BJ (cell line): ENCODE measurements around the gene TLX3. TPM values are rescaled to one million over a fixed set of nuclear protein-coding genes. Genes with fewer than 3 reads are reported as not detected.
"Not testable (repeated sequence)": the region's sequence is repeated elsewhere in the genome, so short reads cannot be mapped to it uniquely, and the experiment has no call there.

Source experiments
- CTCF ChIA-PET: fragments of 350-600 bp; formaldehyde crosslinking; extraction: SDS; loops from one replicate; lab custom pipeline; 2021; ENCODE audit warnings: antibody characterized with exemption, inconsistent platforms; lab: Yijun Ruan, JAX
- POLR2A ChIA-PET: fragments of 300-600 bp; sonication (Branson Sonifier 250); formaldehyde crosslinking; extraction: SDS; loops from one replicate; lab custom pipeline; 2021; ENCODE audit warnings: antibody characterized with exemption; lab: Charles Lee
- DNase-seq: peaks from one replicate; pipeline ENCODE4 v3.0.0-alpha.2; 2011; ENCODE audit warnings: low read depth
- H3K27me3 ChIP-seq: 2 replicates; pipeline ENCODE4 v1.6.0; 2011; ENCODE audit warnings: low read length; ENCODE audit not compliant: control insufficient read depth, insufficient read depth
- H3K36me3 ChIP-seq: 2 replicates; pipeline ENCODE4 v1.5.1; 2011; ENCODE audit warnings: low read length; ENCODE audit not compliant: control insufficient read depth, insufficient read depth
- H3K4me3 ChIP-seq: 2 replicates; pipeline ENCODE4 v1.5.1; 2011; ENCODE audit warnings: low read depth, mild to moderate bottlenecking, control low read depth, low read length
- polyA plus RNA-seq: library from polyadenylated mRNA; depleted of rRNA; stranded (reverse); fragments of >200 nt; gene quantifications from 2 replicates; pipeline ENCODE4 v1.2.3, GENCODE V29; 2011; rRNA removed
- small RNA-seq: library from RNA; depleted of rRNA; stranded (forward); fragments of <200 nt; gene quantifications from one replicate; pipeline ENCODE3, GENCODE V24; 2012; ENCODE audit warnings: low replicate concordance, low read depth; ENCODE audit not compliant: insufficient read length
- TF ChIP-seq, protein P1 (sequence below): IDR thresholded peaks from 2 replicates; pipeline ENCODE4 v1.5.1; 2011; ENCODE audit warnings: low read depth, mild to moderate bottlenecking, control low read depth, inconsistent platforms, low read length, moderate library complexity; ENCODE audit not compliant: insufficient read depth

TLX3 gene
- polyA plus RNA-seq, 1 experiment = not detected

DNA sequence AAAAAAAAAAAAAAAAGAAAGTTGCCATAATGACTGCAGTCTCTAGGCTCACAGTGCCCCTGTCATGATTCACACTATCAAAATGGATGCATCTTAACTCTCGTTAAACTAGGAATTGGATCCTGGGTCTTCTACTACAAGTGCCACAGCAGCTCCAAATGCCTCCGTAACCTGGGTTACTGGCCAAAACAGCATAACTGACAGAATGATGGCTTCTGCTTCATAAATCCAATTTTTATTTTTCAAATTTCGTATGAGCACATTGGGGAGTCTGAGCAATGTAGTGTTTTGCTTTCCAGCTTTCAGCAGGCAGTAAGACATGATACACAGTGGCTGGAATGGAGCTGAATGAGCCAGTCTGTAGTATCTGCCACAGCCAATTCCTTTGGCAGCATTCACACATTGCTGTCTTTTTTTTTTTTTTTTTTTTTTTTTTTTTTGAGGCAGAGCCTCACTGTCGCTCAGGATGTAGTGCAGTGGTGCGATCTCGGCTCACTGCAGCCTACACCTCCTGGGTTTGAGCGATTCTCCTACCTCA is 42.6 kb downstream of the TLX3 start:
- ChIA-PET POLR2A (no interaction called here), CTCF (interaction anchor here (1.6 to 2.1 kb wide), 2 partner anchors 9 kb away, joined by 5 to 11 read pairs; no protein-coding TSS in a partner anchor)
- no peak for DNase-seq
- peaks cover 2% of the 10 kb centered on the region; the same call in 1 of the 2 replicates for H3K27me3 ChIP-seq
- TF ChIP-seq, protein P1, sequence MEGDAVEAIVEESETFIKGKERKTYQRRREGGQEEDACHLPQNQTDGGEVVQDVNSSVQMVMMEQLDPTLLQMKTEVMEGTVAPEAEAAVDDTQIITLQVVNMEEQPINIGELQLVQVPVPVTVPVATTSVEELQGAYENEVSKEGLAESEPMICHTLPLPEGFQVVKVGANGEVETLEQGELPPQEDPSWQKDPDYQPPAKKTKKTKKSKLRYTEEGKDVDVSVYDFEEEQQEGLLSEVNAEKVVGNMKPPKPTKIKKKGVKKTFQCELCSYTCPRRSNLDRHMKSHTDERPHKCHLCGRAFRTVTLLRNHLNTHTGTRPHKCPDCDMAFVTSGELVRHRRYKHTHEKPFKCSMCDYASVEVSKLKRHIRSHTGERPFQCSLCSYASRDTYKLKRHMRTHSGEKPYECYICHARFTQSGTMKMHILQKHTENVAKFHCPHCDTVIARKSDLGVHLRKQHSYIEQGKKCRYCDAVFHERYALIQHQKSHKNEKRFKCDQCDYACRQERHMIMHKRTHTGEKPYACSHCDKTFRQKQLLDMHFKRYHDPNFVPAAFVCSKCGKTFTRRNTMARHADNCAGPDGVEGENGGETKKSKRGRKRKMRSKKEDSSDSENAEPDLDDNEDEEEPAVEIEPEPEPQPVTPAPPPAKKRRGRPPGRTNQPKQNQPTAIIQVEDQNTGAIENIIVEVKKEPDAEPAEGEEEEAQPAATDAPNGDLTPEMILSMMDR = no peak
- H3K36me3 ChIP-seq = no peaks in the 10 kb centered on the region
- H3K4me3 ChIP-seq = no peak overlapping the region

DNA sequence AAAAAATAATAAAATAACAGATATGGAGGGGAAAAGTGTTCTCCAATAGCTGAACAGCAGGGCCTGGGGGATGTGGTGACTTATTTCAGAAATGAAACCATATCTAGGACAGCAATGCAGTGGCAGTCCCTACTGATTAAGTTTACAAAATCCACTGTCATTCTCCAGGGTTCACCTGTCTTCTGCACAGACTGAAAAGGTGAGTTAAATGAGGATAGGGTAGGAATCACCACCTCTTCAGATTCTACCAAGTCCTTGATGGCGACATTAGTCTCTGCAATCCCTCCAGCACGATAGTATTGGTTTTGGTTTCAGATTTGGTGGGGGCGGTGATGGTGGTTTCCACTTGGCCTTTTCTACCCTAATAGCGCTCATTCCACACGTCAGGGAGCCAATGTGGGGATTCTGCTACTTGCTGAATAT is 46.3 kb downstream of the TLX3 start:
- ChIA-PET POLR2A (no interaction called here), CTCF (interaction anchor here (1.1 kb wide), 1 partner anchor 11 kb away, joined by 3 read pairs; no protein-coding TSS in a partner anchor)
- TF ChIP-seq, protein P1 = no peak
- Histone ChIP-seq H3K4me3 (no peak overlapping the region), H3K27me3 (peaks cover 2% of the 10 kb centered on the region; the same call in 1 of the 2 replicates), H3K36me3 (no peaks in the 10 kb centered on the region)
- no peak for DNase-seq

DNA sequence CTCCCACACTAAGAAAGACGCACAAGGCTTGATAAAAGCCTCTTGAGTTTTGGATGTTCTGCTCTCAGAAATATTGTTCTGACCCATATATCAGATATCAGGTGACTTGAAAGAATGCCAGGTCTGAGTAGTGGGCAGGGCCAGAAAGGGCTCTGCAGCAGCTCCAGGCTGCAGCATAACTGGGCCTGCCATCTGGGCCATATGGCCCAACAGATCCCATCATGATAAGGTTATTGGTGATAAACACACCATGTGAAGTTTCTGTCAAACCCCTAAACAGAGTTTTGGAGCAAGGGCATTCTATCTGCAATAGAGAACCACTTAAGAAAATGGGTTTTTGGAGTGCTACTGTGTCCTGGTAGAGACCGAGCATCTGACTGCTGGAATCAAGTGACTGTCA is 48.8 kb downstream of the TLX3 start:
- CTCF ChIA-PET = interaction anchor here (0.7 to 0.9 kb wide), 3 partner anchors 13 to 85 kb away, joined by 3 read pairs; no protein-coding TSS in a partner anchor
- DNase-seq = no peak
- TF ChIP-seq, protein P1 = no peak
- POLR2A ChIA-PET = no interaction called here
- Histone ChIP-seq H3K27me3 (no peaks in the 10 kb centered on the region), H3K4me3 (no peak overlapping the region), H3K36me3 (no peaks in the 10 kb centered on the region)

DNA sequence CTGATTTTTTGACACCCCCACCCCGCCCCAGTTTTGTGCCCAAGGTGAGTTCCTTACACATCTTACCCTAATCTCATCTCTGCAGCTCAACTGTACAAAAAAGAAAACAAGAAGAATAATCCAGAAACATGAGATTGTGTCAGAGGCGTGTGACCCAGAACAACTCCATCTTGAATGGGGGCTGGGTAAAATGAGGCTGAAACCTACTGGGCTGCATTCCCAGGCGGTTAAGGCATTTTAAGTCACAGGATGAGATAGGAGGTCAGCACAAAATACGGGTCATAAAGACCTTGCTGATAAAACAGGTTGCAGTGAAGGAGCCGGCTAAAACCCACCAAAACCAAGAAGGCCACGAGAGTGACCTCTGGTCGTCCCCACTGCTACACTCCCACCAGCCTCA is 52.1 kb downstream of the TLX3 start:
- H3K4me3 ChIP-seq, DNase-seq, CTCF ChIA-PET, H3K27me3 ChIP-seq, POLR2A ChIA-PET, H3K36me3 ChIP-seq: not testable (repeated sequence)

Small RNAs within 50 kb of the gene (small RNA-seq; reads per million reads assigned to genes)
- gene AC091980.1 = not detected
- gene RN7SL339P = not detected

Other genes starting within 250 kb of the TLX3 start
- 2,997 and 3,059 TPM in 2 replicates for gene NPM1, start 78.6 kb downstream of the TLX3 start, polyA plus RNA-seq
- 0.04 TPM in 1 of 2 replicates, not detected in the other for gene FGF18, start 110.4 kb downstream of the TLX3 start, polyA plus RNA-seq